HepG2 (cell line): ENCODE data around the gene ZSWIM7. TPM values are rescaled to one million over a fixed set of nuclear protein-coding genes. Genes with fewer than 3 reads are reported as not detected.

ENCODE experiments used
- BRD4 ChIP-seq: sonication (generic); formaldehyde crosslinking; IDR thresholded peaks from 2 replicates; pipeline ENCODE4 v1.4.0; 2020; ENCODE audit warnings: missing genetic modification reagents
- ETV5 ChIP-seq: IDR thresholded peaks from 2 replicates; pipeline ENCODE4 v1.6.1; 2018; ENCODE audit warnings: missing biosample characterization, missing genetic modification reagents, inconsistent platforms, borderline replicate concordance
- MAFK ChIP-seq, 2 experiments: IDR thresholded peaks in 1 of 2; conservative IDR thresholded peaks in 1 of 2; 2 replicates each; pipeline ENCODE4 v1.6.1; 2011; ENCODE audit warnings: improper control_type of control experiment in 2 of 2, low read length in 2 of 2
- MTA1 ChIP-seq: sonication (generic); formaldehyde crosslinking; IDR thresholded peaks from 2 replicates; pipeline ENCODE4 v1.4.0; 2020; ENCODE audit warnings: missing genetic modification reagents, mild to moderate bottlenecking, borderline replicate concordance
- NFE2L2 ChIP-seq: fragments of 150-350 bp; IDR thresholded peaks from 2 replicates; pipeline ENCODE4 v1.6.1; 2014; ENCODE audit warnings: low read length
- PLSCR1 ChIP-seq: sonication (generic); formaldehyde crosslinking; IDR thresholded peaks from 2 replicates; pipeline ENCODE4 v1.5.0; 2020; ENCODE audit warnings: missing genetic modification reagents, mild to moderate bottlenecking, borderline replicate concordance
- RAD21 ChIP-seq: fragments of 450-650 bp; formaldehyde crosslinking; IDR thresholded peaks from 2 replicates; pipeline ENCODE4 v1.5.0; 2020; ENCODE audit warnings: mild to moderate bottlenecking
- REPIN1 ChIP-seq: sonication (generic); formaldehyde crosslinking; IDR thresholded peaks from 2 replicates; pipeline ENCODE4 v1.8.0; 2022; ENCODE audit warnings: missing genetic modification reagents, low read depth, mild to moderate bottlenecking, borderline replicate concordance
- ZBTB21 ChIP-seq: sonication (generic); formaldehyde crosslinking; IDR thresholded peaks from 2 replicates; pipeline ENCODE4 v1.4.0; 2020; ENCODE audit warnings: missing genetic modification reagents
- ZFP41 ChIP-seq: sonication (generic); formaldehyde crosslinking; IDR thresholded peaks from 2 replicates; pipeline ENCODE4 v1.4.0; 2020; ENCODE audit warnings: mild to moderate bottlenecking, missing genetic modification reagents, borderline replicate concordance
- ZNF101 ChIP-seq: sonication (generic); formaldehyde crosslinking; IDR thresholded peaks from 2 replicates; pipeline ENCODE4 v1.4.0; 2020; ENCODE audit warnings: mild to moderate bottlenecking, low read depth, missing genetic modification reagents, borderline replicate concordance
- ZNF234 ChIP-seq: sonication (generic); formaldehyde crosslinking; conservative IDR thresholded peaks from 2 replicates; pipeline ENCODE4 v1.5.1; 2020; ENCODE audit warnings: mild to moderate bottlenecking, missing genetic modification reagents
- ZNF451 ChIP-seq: sonication (generic); formaldehyde crosslinking; IDR thresholded peaks from 2 replicates; pipeline ENCODE4 v1.5.0; 2020; ENCODE audit warnings: mild to moderate bottlenecking, missing genetic modification reagents
- ZNF543 ChIP-seq: sonication (generic); formaldehyde crosslinking; IDR thresholded peaks from 2 replicates; pipeline ENCODE4 v1.4.0; 2020; ENCODE audit warnings: mild to moderate bottlenecking, missing genetic modification reagents
- ZNF780A ChIP-seq: sonication (generic); formaldehyde crosslinking; IDR thresholded peaks from 2 replicates; pipeline ENCODE4 v1.8.0; 2022; ENCODE audit warnings: mild to moderate bottlenecking, missing genetic modification reagents, moderate library complexity
- polyA plus RNA-seq, 8 experiments: library from polyadenylated mRNA; depleted of rRNA in 3 of 8; stranded (reverse) in 7 of 8; unstranded in 1 of 8; fragments of >200 nt; fragmentation: Illumina TruSeq in 4 of 8; extraction: Trizol in 4 of 8; gene quantifications; 2 replicates each; pipeline versions ENCODE4 v1.2.1 to v1.2.3, GENCODE V29; 2011 to 2016; ENCODE audit warnings: low read depth in 4 of 8, missing spikeins in 1 of 8, mixed read lengths in 1 of 8; ENCODE audit not compliant: insufficient read depth in 1 of 8
- total RNA-seq, 5 experiments: library from RNA; depleted of rRNA; stranded (reverse); fragments of >200 nt; fragmentation: Illumina TruSeq; extraction: Trizol; gene quantifications; 2 replicates each; pipeline ENCODE4 v1.2.3, GENCODE V29; 2016; ENCODE audit warnings: low read depth in 1 of 5
- TF ChIP-seq, protein P1 (sequence below): fragments of 450-650 bp; IDR thresholded peaks from 2 replicates; pipeline ENCODE4 v1.6.1; 2017
- TF ChIP-seq, protein P2 (sequence below): sonication (generic); formaldehyde crosslinking; IDR thresholded peaks from 2 replicates; pipeline ENCODE4 v1.8.1; 2023; ENCODE audit warnings: mild to moderate bottlenecking, inconsistent platforms, moderate library complexity, missing genetic modification reagents, borderline replicate concordance
- TF ChIP-seq, protein P3 (sequence below): sonication (generic); formaldehyde crosslinking; IDR thresholded peaks from 2 replicates; pipeline ENCODE4 v1.5.1; 2020; ENCODE audit warnings: mild to moderate bottlenecking, moderate library complexity, missing genetic modification reagents
- TF ChIP-seq, protein P4 (sequence below): sonication (generic); formaldehyde crosslinking; IDR thresholded peaks from 2 replicates; pipeline ENCODE4 v1.4.0; 2020; ENCODE audit warnings: mild to moderate bottlenecking, missing genetic modification reagents, borderline replicate concordance

ZSWIM7 gene
- total and polyA plus RNA-seq, 2 of the 13 experiments (the other 11 are each of a cell fraction or from before 2014, with no cell fraction given), result 13.1 to 28.1 TPM

DNA sequence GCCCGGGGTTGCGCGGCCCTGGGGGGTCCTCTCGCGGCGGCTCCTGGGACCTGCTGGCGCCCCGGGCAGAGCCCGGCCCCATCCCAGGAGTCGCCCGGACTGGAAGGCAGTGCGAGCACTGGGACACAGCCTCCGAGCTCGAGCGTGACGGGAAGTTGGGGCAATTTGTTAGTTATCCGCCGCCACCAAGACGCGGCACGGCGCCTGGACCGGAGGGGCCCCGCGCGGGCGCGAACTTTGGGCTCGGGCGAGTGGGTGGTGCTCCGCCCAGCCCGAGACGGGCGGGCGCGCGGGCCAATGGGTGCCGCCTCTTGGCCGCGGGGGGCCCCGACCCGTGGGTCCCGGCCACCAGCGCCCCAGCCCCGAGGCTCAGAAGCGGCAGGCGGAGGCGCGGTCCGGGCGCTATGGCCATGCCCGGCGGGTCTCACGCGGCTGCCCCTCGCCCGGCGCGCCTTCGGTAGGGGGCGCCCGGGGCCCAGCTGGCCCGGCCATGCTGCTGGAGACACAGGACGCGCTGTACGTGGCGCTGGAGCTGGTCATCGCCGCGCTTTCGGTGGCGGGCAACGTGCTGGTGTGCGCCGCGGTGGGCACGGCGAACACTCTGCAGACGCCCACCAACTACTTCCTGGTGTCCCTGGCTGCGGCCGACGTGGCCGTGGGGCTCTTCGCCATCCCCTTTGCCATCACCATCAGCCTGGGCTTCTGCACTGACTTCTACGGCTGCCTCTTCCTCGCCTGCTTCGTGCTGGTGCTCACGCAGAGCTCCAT lies 54.6 kb downstream of the ZSWIM7 start, which contains the start of gene ADORA2B (continued):
- TF ChIP-seq, protein P1, sequence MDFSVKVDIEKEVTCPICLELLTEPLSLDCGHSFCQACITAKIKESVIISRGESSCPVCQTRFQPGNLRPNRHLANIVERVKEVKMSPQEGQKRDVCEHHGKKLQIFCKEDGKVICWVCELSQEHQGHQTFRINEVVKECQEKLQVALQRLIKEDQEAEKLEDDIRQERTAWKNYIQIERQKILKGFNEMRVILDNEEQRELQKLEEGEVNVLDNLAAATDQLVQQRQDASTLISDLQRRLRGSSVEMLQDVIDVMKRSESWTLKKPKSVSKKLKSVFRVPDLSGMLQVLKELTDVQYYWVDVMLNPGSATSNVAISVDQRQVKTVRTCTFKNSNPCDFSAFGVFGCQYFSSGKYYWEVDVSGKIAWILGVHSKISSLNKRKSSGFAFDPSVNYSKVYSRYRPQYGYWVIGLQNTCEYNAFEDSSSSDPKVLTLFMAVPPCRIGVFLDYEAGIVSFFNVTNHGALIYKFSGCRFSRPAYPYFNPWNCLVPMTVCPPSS, result no peak
- TF ChIP-seq, protein P2, sequence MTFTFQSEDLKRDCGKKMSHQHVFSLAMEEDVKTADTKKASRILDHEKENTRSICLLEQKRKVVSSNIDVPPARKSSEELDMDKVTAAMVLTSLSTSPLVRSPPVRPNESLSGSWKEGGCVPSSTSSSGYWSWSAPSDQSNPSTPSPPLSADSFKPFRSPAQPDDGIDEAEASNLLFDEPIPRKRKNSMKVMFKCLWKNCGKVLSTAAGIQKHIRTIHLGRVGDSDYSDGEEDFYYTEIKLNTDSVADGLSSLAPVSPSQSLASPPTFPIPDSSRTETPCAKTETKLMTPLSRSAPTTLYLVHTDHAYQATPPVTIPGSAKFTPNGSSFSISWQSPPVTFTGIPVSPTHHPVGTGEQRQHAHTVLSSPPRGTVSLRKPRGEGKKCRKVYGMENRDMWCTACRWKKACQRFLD, result no peak
- TF ChIP-seq ZBTB21 (CRISPR knock-in tag) (no peak), PLSCR1 (CRISPR knock-in tag) (no peak), BRD4 (CRISPR knock-in tag) (no peak), ZNF543 (CRISPR knock-in tag) (no peak), NFE2L2 (no peak), MTA1 (CRISPR knock-in tag) (no peak), ZFP41 (CRISPR knock-in tag) (no peak; the same call in 1 of the 2 replicates), ZNF101 (CRISPR knock-in tag) (no peak), MAFK (conservative IDR thresholded peaks at IDR 0.05 in 1 of 2, IDR thresholded peaks at IDR 0.05 in 1 of 2; ENCODE audit: low read length in 2 of 2) (no peak), ZNF780A (CRISPR knock-in tag) (no peak), ZNF234 (CRISPR knock-in tag) (0 out of 2 replicates have a peak, but pooled peaks have one; percentile 51), REPIN1 (CRISPR knock-in tag) (no peak), RAD21 (CRISPR knock-in tag) (peak; percentile 82), ETV5 (no peak), ZNF451 (peak; percentile 79; the same call in 1 of the 2 replicates)
- TF ChIP-seq, protein P3, sequence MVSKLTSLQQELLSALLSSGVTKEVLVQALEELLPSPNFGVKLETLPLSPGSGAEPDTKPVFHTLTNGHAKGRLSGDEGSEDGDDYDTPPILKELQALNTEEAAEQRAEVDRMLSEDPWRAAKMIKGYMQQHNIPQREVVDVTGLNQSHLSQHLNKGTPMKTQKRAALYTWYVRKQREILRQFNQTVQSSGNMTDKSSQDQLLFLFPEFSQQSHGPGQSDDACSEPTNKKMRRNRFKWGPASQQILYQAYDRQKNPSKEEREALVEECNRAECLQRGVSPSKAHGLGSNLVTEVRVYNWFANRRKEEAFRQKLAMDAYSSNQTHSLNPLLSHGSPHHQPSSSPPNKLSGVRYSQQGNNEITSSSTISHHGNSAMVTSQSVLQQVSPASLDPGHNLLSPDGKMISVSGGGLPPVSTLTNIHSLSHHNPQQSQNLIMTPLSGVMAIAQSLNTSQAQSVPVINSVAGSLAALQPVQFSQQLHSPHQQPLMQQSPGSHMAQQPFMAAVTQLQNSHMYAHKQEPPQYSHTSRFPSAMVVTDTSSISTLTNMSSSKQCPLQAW, result no peak
- TF ChIP-seq, protein P4, sequence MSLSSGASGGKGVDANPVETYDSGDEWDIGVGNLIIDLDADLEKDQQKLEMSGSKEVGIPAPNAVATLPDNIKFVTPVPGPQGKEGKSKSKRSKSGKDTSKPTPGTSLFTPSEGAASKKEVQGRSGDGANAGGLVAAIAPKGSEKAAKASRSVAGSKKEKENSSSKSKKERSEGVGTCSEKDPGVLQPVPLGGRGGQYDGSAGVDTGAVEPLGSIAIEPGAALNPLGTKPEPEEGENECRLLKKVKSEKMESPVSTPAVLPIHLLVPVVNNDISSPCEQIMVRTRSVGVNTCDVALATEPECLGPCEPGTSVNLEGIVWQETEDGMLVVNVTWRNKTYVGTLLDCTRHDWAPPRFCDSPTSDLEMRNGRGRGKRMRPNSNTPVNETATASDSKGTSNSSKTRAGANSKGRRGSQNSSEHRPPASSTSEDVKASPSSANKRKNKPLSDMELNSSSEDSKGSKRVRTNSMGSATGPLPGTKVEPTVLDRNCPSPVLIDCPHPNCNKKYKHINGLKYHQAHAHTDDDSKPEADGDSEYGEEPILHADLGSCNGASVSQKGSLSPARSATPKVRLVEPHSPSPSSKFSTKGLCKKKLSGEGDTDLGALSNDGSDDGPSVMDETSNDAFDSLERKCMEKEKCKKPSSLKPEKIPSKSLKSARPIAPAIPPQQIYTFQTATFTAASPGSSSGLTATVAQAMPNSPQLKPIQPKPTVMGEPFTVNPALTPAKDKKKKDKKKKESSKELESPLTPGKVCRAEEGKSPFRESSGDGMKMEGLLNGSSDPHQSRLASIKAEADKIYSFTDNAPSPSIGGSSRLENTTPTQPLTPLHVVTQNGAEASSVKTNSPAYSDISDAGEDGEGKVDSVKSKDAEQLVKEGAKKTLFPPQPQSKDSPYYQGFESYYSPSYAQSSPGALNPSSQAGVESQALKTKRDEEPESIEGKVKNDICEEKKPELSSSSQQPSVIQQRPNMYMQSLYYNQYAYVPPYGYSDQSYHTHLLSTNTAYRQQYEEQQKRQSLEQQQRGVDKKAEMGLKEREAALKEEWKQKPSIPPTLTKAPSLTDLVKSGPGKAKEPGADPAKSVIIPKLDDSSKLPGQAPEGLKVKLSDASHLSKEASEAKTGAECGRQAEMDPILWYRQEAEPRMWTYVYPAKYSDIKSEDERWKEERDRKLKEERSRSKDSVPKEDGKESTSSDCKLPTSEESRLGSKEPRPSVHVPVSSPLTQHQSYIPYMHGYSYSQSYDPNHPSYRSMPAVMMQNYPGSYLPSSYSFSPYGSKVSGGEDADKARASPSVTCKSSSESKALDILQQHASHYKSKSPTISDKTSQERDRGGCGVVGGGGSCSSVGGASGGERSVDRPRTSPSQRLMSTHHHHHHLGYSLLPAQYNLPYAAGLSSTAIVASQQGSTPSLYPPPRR (CRISPR knock-in tag), result peak; percentile 54; the same call in 1 of the 2 replicates
